ENCODE measurements around the gene MEGF11. TPM values are rescaled to one million over a fixed set of nuclear protein-coding genes. Genes with fewer than 3 reads are reported as not detected.
A peak's percentile ranks its signal among the peaks of the same experiment; 100 is the strongest.

Gene MEGF11
- polyA plus RNA-seq, 6 donors from 2014 or later: 1.00 TPM; not detected in 5

- H3K27ac Mint-ChIP-seq: peak overlapping the region in 1 of 6 donors; percentile 49
- DNase-seq: no peak
- ATAC-seq (ENCODE audit: low read depth in 2 of 2): no peak
- no peaks in the 10 kb centered on the region for H3K9me3 Mint-ChIP-seq
- H3K4me3 Mint-ChIP-seq: no peak overlapping the region
- H3K4me1 Mint-ChIP-seq: no peaks in the 10 kb centered on the region
- H3K36me3 Mint-ChIP-seq: no peaks in the 10 kb centered on the region
- H3K27me3 Mint-ChIP-seq: peaks cover 0 to 5% (median 0%) of the 10 kb centered on the region in 3 donors
Measured at GRCh38 chr15:65845826-65846519, 407.6 kb downstream of the MEGF11 start.

Other genes starting within 250 kb of the MEGF11 start
- 10 to 100 TPM; 21.8 to 38.4 (median 23.7) TPM for gene DIS3L, start 39.8 kb upstream of the MEGF11 start, polyA plus RNA-seq (ENCODE audit: low read depth in 6 of 6)
- gene TIPIN, start 102.9 kb upstream of the MEGF11 start, polyA plus RNA-seq (ENCODE audit: low read depth in 6 of 6): 10 to 100 TPM in 4 of 6 donors, 1 to 10 TPM in 2; 6.2 to 14.8 (median 12.4) TPM
- 10 to 100 TPM; 40.0 to 45.8 (median 42.5) TPM for gene MAP2K1, start 133.2 kb upstream of the MEGF11 start, polyA plus RNA-seq (ENCODE audit: low read depth in 6 of 6)
- 10 to 100 TPM; 45.0 to 69.6 (median 53.4) TPM for gene SNAPC5, start 244.0 kb upstream of the MEGF11 start, polyA plus RNA-seq (ENCODE audit: low read depth in 6 of 6)